Endodermal cell (in vitro differentiated cells): ENCODE data around the gene KLRC3. TPM values are rescaled to one million over a fixed set of nuclear protein-coding genes. Genes with fewer than 3 reads are reported as not detected.

Experiments
- DNase-seq: peaks from one replicate; pipeline ENCODE4 v3.0.0-alpha.2; 2017
- H3K27ac ChIP-seq: 2 replicates; pipeline ENCODE4 v1.5.1; 2013; ENCODE audit warnings: mild to moderate bottlenecking, low read depth, low read length, moderate library complexity
- H3K27me3 ChIP-seq: 2 replicates; pipeline ENCODE4 v1.6.1; 2013; ENCODE audit warnings: mild to moderate bottlenecking, low read length, moderate library complexity; ENCODE audit not compliant: insufficient read depth, control insufficient read depth, poor library complexity, severe bottlenecking
- H3K36me3 ChIP-seq: 2 replicates; pipeline ENCODE4 v1.7.0; 2013; ENCODE audit warnings: mild to moderate bottlenecking, low read length, moderate library complexity; ENCODE audit not compliant: control insufficient read depth, insufficient read depth
- H3K4me1 ChIP-seq: one replicate; pipeline ENCODE4 v1.7.0; 2013; ENCODE audit warnings: low read length; ENCODE audit not compliant: control insufficient read depth, insufficient read depth
- H3K4me3 ChIP-seq: 2 replicates; pipeline ENCODE4 v1.5.1; 2013; ENCODE audit warnings: mild to moderate bottlenecking, low read length, moderate library complexity
- H3K9ac ChIP-seq: 2 replicates; pipeline ENCODE4 v1.6.1; 2013; ENCODE audit warnings: mild to moderate bottlenecking, low read length, moderate library complexity; ENCODE audit not compliant: poor library complexity, severe bottlenecking; ENCODE audit errors: extremely low read depth
- H3K9me3 ChIP-seq: 2 replicates; pipeline ENCODE4 v1.6.1; 2013; ENCODE audit warnings: mild to moderate bottlenecking, low read length, moderate library complexity; ENCODE audit not compliant: control insufficient read depth
- H3K27ac Mint-ChIP-seq: 2 replicates; pipeline ENCODE4 v1.8.0; 2020; ENCODE audit warnings: mixed read lengths
- H3K27me3 Mint-ChIP-seq: 2 replicates; pipeline ENCODE4 v1.8.0; 2021; ENCODE audit warnings: mild to moderate bottlenecking, mixed read lengths; ENCODE audit not compliant: insufficient read depth
- H3K36me3 Mint-ChIP-seq: 2 replicates; pipeline ENCODE4 v1.8.0; 2020; ENCODE audit warnings: low read depth, mixed read lengths
- H3K4me1 Mint-ChIP-seq: 2 replicates; pipeline ENCODE4 v1.8.0; 2020; ENCODE audit warnings: mixed read lengths
- H3K4me3 Mint-ChIP-seq: 2 replicates; pipeline ENCODE4 v1.8.0; 2020; ENCODE audit warnings: mild to moderate bottlenecking, moderate library complexity, mixed read lengths
- H3K9me3 Mint-ChIP-seq: 2 replicates; pipeline ENCODE4 v1.8.0; 2020; ENCODE audit warnings: mild to moderate bottlenecking, mixed read lengths
- CTCF ChIP-seq: fragments of 200-600 bp; sonication (generic); conservative IDR thresholded peaks from 2 replicates; pipeline ENCODE4 v1.5.0; 2021; ENCODE audit warnings: antibody characterized with exemption, mild to moderate bottlenecking
- WGBS, 2 experiments: methylation state at CpG; one replicate each; pipeline versions ENCODE4 v1.1.5 to v1.1.7; 2013; ENCODE audit warnings: missing lambda C conversion rate in 2 of 2, mixed read lengths in 1 of 2; ENCODE audit not compliant: insufficient coverage in 1 of 2, insufficient read length in 1 of 2; 5-methylcytosine and 5-hydroxymethylcytosine counted together
- total RNA-seq, 2 donors: library from RNA; stranded (reverse); fragmentation: NEBNext Ultra II Directional in 1 of 2; extraction: Animal tissue kit (Norgen Biotek cat#: 25700) in 1 of 2; gene quantifications; 2 replicates in 1 of 2; 3 replicates in 1 of 2; pipeline ENCODE4 v1.2.1, GENCODE V29; 2021

KLRC3 gene
- total RNA-seq, 2 donors from 2014 or later, result not detected

GRCh38 chr12:10456856-10457255, 36.5 kb upstream of the KLRC3 start:
- WGBS, 2 experiments, result 50 to 90% methylated on average over 1 of the region's 2 CpGs
- H3K4me1 Mint-ChIP-seq, result no peaks in the 10 kb centered on the region
- TF ChIP-seq CTCF, result no peak
- DNase-seq, result no peak
- Histone ChIP-seq H3K27ac (no peak overlapping the region), H3K27me3 (no peaks in the 10 kb centered on the region), H3K9me3 (peaks cover 13% of the 10 kb centered on the region), H3K36me3 (no peaks in the 10 kb centered on the region), H3K4me3 (no peak overlapping the region), H3K9ac (no peak overlapping the region), H3K4me1 (no peaks in the 10 kb centered on the region)
- no peak overlapping the region for H3K4me3 Mint-ChIP-seq
- no peaks in the 10 kb centered on the region for H3K36me3 Mint-ChIP-seq
- H3K9me3 Mint-ChIP-seq, result peaks cover 38% of the 10 kb centered on the region
- no peaks in the 10 kb centered on the region for H3K27me3 Mint-ChIP-seq
- H3K27ac Mint-ChIP-seq, result no peak overlapping the region

GRCh38 chr12:10455766-10456165, 35.4 kb upstream of the KLRC3 start:
- no peaks in the 10 kb centered on the region for H3K36me3 Mint-ChIP-seq
- Histone ChIP-seq H3K27me3 (no peaks in the 10 kb centered on the region), H3K4me3 (no peak overlapping the region), H3K9ac (no peak overlapping the region), H3K9me3 (peaks cover 13% of the 10 kb centered on the region), H3K4me1 (no peaks in the 10 kb centered on the region), H3K27ac (no peak overlapping the region), H3K36me3 (no peaks in the 10 kb centered on the region)
- TF ChIP-seq CTCF, result no peak
- H3K4me3 Mint-ChIP-seq, result no peak overlapping the region
- WGBS, 2 experiments, result 100% methylated on average over 1 of the region's 1 CpG; no CpG with 5 or more reads in 1 of the 2 experiments
- no peaks in the 10 kb centered on the region for H3K27me3 Mint-ChIP-seq
- H3K4me1 Mint-ChIP-seq, result peaks cover 3% of the 10 kb centered on the region
- DNase-seq, result no peak
- no peak overlapping the region for H3K27ac Mint-ChIP-seq
- peaks cover 35% of the 10 kb centered on the region for H3K9me3 Mint-ChIP-seq

GRCh38 chr12:10454531-10454930, 34.1 kb upstream of the KLRC3 start:
- no peak for TF ChIP-seq CTCF
- Mint-ChIP-seq H3K9me3 (peaks cover 31% of the 10 kb centered on the region), H3K4me3 (no peak overlapping the region)

More at GRCh38 chr12:10454531-10454930, 34.1 kb upstream of the KLRC3 start:
- DNase-seq, result no peak
- no peaks in the 10 kb centered on the region for H3K36me3 ChIP-seq
- Mint-ChIP-seq H3K27me3 (no peaks in the 10 kb centered on the region), H3K27ac (no peak overlapping the region), H3K4me1 (peaks cover 9% of the 10 kb centered on the region), H3K36me3 (no peaks in the 10 kb centered on the region)
- no peak overlapping the region for H3K9ac ChIP-seq
- no peak overlapping the region for H3K4me3 ChIP-seq
- H3K4me1 ChIP-seq, result no peaks in the 10 kb centered on the region
- no peak overlapping the region for H3K27ac ChIP-seq
- 98 to 100% methylated on average over 1 of the region's 1 CpG for WGBS, 2 experiments
- no peaks in the 10 kb centered on the region for H3K27me3 ChIP-seq
- H3K9me3 ChIP-seq, result peaks cover 13% of the 10 kb centered on the region
